Naive B cell (primary cell): Measurements from ENCODE around the gene HTT. TPM values are rescaled to one million over a fixed set of nuclear protein-coding genes. Genes with fewer than 3 reads are reported as not detected.

ENCODE experiments used
- ATAC-seq, 2 donors: fragments of 150-1000 bp; cut with Tn5 transposase; 2 replicates each; pipeline ENCODE4 v1.10.0; 2021; ENCODE audit warnings: low read depth in 2 of 2, mild to moderate bottlenecking in 2 of 2, moderate library complexity in 2 of 2
- DNase-seq: peaks from one replicate; pipeline ENCODE4 v3.0.0; 2022
- H3K27ac Mint-ChIP-seq, 6 donors: one replicate each; pipeline ENCODE4 v1.8.0; 2020 to 2022; ENCODE audit warnings: mild to moderate bottlenecking in 6 of 6, mixed read lengths in 6 of 6, moderate library complexity in 5 of 6, inconsistent platforms in 2 of 6
- H3K27me3 Mint-ChIP-seq, 3 donors: one replicate each; pipeline ENCODE4 v1.8.0; 2021 to 2022; ENCODE audit warnings: mixed read lengths in 3 of 3, mild to moderate bottlenecking in 1 of 3
- H3K36me3 Mint-ChIP-seq, 2 donors: one replicate each; pipeline ENCODE4 v1.8.0; 2020 to 2022; ENCODE audit warnings: mixed read lengths in 2 of 2, inconsistent platforms in 1 of 2, mild to moderate bottlenecking in 1 of 2
- H3K4me1 Mint-ChIP-seq, 3 donors: one replicate each; pipeline ENCODE4 v1.8.0; 2020 to 2022; ENCODE audit warnings: mixed read lengths in 3 of 3, inconsistent platforms in 1 of 3, mild to moderate bottlenecking in 1 of 3, moderate library complexity in 1 of 3
- H3K4me3 Mint-ChIP-seq, 8 donors: one replicate each; pipeline ENCODE4 v1.8.0; 2020 to 2022; ENCODE audit warnings: mild to moderate bottlenecking in 8 of 8, mixed read lengths in 8 of 8, moderate library complexity in 8 of 8, inconsistent platforms in 2 of 8
- H3K9me3 Mint-ChIP-seq, 7 donors: one replicate each; pipeline ENCODE4 v1.8.0; 2020 to 2022; ENCODE audit warnings: mixed read lengths in 7 of 7, mild to moderate bottlenecking in 5 of 7, inconsistent platforms in 2 of 7, moderate library complexity in 1 of 7
- polyA plus RNA-seq, 6 donors: library from polyadenylated mRNA; unstranded; fragments of 300-500 nt; fragmentation: Illumina TruSeq; gene quantifications; one replicate each; pipeline ENCODE4 v1.2.3, GENCODE V29; 2021; ENCODE audit warnings: low read depth in 6 of 6

Gene HTT
- polyA plus RNA-seq, 6 donors from 2014 or later = 8.7 to 15.4 (median 11.0) TPM

GRCh38 chr4:3250956-3251690 is 176.6 kb downstream of the HTT start:
- H3K9me3 Mint-ChIP-seq = no peaks in the 10 kb centered on the region
- no peaks in the 10 kb centered on the region for H3K36me3 Mint-ChIP-seq
- no peaks in the 10 kb centered on the region for H3K4me1 Mint-ChIP-seq
- no peaks in the 10 kb centered on the region for H3K27me3 Mint-ChIP-seq
- ATAC-seq = no peak
- no peak overlapping the region for H3K27ac Mint-ChIP-seq
- no peak overlapping the region for H3K4me3 Mint-ChIP-seq
- no peak for DNase-seq

DNA sequence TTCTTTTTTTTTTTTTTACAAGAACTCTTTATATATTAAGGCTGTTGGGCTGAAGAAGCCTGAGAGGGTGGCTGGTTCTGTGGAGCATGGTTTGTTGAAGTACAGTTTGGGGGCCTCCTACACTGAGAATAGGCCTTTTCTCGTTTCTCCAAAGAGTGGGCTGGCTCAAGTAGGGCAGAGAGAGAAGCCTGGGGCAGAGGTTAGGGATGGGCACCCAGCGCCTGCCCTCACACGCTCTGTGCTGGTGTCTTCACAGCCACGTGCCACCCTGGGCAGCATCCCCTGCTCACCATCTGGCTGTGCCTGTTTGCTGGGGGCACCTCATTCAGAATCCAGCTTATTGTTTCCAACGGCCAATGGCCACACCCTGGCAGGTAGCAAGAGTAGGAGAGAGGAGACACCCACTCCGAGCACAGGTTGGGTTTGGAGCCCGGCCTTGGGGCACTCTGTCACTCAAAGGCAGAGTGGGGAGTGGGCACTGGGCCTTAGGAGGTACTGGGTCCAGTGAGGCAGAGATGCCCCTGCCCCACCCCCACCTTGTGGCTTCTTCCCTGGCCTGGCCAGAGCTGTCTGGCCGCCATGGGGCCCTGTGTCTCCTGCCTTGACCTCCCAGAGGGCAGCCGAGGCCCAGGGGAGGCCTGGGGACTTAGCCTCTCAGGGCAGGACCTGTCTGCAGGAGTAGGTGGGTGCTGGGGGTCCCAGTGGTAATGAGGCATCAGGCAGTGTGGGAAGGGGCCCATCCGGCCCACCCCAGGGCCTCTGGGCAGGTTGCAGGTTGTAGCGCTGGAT is 177.4 kb downstream of the HTT start:
- Mint-ChIP-seq H3K27me3 (no peaks in the 10 kb centered on the region), H3K9me3 (no peaks in the 10 kb centered on the region), H3K36me3 (no peaks in the 10 kb centered on the region), H3K4me1 (peaks cover 2 to 4% (median 4%) of the 10 kb centered on the region in 3 donors), H3K4me3 (no peak overlapping the region), H3K27ac (peak overlapping the region in 1 of 6 donors; percentile 90)
- DNase-seq (no peak), ATAC-seq (no peak)

DNA sequence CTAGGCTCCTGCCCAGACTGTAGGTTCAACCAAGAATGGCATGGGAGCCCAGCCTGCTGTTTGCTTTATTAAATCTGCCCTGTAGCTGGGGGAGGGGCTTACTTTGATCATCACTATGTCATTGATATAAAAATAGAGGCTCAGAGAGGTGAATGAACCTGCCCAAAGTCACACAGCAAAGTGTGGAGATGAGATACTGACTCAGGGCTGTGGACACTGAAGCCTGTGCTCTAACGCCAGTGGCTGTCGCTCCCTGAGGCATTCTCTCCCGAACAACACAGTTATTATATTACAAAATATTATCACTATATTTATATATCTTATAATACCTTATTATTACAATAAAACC is 178.0 kb downstream of the HTT start:
- no peaks in the 10 kb centered on the region for H3K27me3 Mint-ChIP-seq
- DNase-seq = no peak
- no peak overlapping the region for H3K27ac Mint-ChIP-seq
- ATAC-seq = no peak
- no peaks in the 10 kb centered on the region for H3K9me3 Mint-ChIP-seq
- no peak overlapping the region for H3K4me3 Mint-ChIP-seq
- H3K36me3 Mint-ChIP-seq = no peaks in the 10 kb centered on the region
- H3K4me1 Mint-ChIP-seq = peaks cover 4 to 7% (median 7%) of the 10 kb centered on the region in 3 donors

GRCh38 chr4:3252831-3253641 is 178.6 kb downstream of the HTT start:
- ATAC-seq = no peak
- Mint-ChIP-seq H3K4me1 (peaks cover 6 to 12% (median 8%) of the 10 kb centered on the region in 3 donors), H3K4me3 (no peak overlapping the region), H3K27ac (no peak overlapping the region), H3K9me3 (no peaks in the 10 kb centered on the region), H3K27me3 (no peaks in the 10 kb centered on the region), H3K36me3 (no peaks in the 10 kb centered on the region)
- DNase-seq = no peak

GRCh38 chr4:3253808-3254207 is 179.3 kb downstream of the HTT start:
- Mint-ChIP-seq H3K27ac (peak overlapping the region in 1 of 6 donors; percentile 33), H3K9me3 (no peaks in the 10 kb centered on the region), H3K36me3 (no peaks in the 10 kb centered on the region), H3K27me3 (no peaks in the 10 kb centered on the region), H3K4me1 (peaks cover 9 to 13% (median 12%) of the 10 kb centered on the region in 3 donors), H3K4me3 (no peak overlapping the region)
- DNase-seq = no peak
- no peak for ATAC-seq

DNA sequence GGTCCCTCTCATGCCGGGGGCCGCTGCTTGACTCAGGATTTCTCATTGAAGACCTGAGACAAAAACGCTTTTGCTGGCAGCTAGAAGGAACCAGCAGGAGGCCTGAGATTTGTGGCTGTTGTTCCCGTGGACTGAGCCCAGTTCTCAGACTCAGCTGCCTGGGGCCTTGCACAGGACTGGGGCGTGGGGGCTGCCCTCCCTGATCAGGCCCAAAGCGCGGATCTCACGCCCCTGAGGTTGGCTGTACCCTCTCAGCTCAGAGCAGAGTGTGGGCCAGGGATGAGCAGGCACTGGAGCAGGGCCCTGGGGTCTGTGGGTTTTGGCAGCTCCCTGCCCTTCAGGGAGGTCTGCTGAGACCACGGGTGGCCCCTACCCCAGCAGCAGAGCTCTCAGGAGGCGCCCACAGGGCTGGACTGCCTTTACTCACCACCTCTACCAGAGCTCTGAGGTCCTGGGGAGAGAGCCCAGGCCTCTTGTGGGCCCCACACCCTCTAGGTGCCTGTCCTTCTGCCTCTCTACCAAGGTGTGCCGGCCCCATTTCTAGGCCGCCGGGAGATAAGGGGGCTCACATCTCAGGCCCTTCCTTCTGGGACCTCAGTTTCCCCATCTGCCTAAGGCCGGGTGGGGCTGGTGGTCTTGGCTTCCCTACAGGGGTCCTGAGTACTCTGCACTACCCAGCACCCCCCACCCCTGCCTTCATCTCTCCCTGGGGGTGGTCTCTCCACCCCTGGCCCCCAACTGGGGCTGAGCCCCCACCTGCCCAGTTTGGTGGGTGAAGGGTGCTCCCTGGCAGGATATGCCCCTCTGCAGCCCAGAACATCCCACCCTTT is 180.0 kb downstream of the HTT start:
- H3K4me1 Mint-ChIP-seq = peaks cover 9 to 13% (median 12%) of the 10 kb centered on the region in 3 donors
- no peak for DNase-seq

GRCh38 chr4:3255611-3256186 is 181.2 kb downstream of the HTT start:
- Mint-ChIP-seq H3K4me1 (peaks cover 9 to 13% (median 12%) of the 10 kb centered on the region in 3 donors), H3K36me3 (no peaks in the 10 kb centered on the region), H3K9me3 (no peaks in the 10 kb centered on the region), H3K27ac (no peak overlapping the region), H3K4me3 (no peak overlapping the region), H3K27me3 (no peaks in the 10 kb centered on the region)
- no peak for DNase-seq
- no peak for ATAC-seq

More for the DNA sequence above, 180.0 kb downstream of the HTT start:
- Mint-ChIP-seq H3K27me3 (no peaks in the 10 kb centered on the region), H3K36me3 (no peaks in the 10 kb centered on the region), H3K27ac (no peak overlapping the region), H3K9me3 (no peaks in the 10 kb centered on the region), H3K4me3 (no peak overlapping the region)
- ATAC-seq = no peak

- no peaks in the 10 kb centered on the region for H3K36me3 Mint-ChIP-seq
- peak overlapping the region in 1 of 8 donors; percentile 29 for H3K4me3 Mint-ChIP-seq
- no peak overlapping the region for H3K27ac Mint-ChIP-seq
- peaks cover 9 to 13% (median 12%) of the 10 kb centered on the region in 3 donors for H3K4me1 Mint-ChIP-seq
- H3K27me3 Mint-ChIP-seq = no peaks in the 10 kb centered on the region
- no peaks in the 10 kb centered on the region for H3K9me3 Mint-ChIP-seq
- DNase-seq (no peak), ATAC-seq (no peak)
Observed at GRCh38 chr4:3256230-3257102, 182.0 kb downstream of the HTT start.

- Mint-ChIP-seq H3K27ac (peak overlapping the region in 1 of 6 donors; percentile 72), H3K4me3 (peak overlapping the region in 1 of 8 donors; percentile 45), H3K9me3 (no peaks in the 10 kb centered on the region), H3K4me1 (peaks cover 9 to 13% (median 12%) of the 10 kb centered on the region in 3 donors), H3K36me3 (no peaks in the 10 kb centered on the region), H3K27me3 (no peaks in the 10 kb centered on the region)
- ATAC-seq (peak in 1 of 2 donors; percentile 27), DNase-seq (no peak)
Observed at GRCh38 chr4:3257103-3257555, 182.6 kb downstream of the HTT start.

DNA sequence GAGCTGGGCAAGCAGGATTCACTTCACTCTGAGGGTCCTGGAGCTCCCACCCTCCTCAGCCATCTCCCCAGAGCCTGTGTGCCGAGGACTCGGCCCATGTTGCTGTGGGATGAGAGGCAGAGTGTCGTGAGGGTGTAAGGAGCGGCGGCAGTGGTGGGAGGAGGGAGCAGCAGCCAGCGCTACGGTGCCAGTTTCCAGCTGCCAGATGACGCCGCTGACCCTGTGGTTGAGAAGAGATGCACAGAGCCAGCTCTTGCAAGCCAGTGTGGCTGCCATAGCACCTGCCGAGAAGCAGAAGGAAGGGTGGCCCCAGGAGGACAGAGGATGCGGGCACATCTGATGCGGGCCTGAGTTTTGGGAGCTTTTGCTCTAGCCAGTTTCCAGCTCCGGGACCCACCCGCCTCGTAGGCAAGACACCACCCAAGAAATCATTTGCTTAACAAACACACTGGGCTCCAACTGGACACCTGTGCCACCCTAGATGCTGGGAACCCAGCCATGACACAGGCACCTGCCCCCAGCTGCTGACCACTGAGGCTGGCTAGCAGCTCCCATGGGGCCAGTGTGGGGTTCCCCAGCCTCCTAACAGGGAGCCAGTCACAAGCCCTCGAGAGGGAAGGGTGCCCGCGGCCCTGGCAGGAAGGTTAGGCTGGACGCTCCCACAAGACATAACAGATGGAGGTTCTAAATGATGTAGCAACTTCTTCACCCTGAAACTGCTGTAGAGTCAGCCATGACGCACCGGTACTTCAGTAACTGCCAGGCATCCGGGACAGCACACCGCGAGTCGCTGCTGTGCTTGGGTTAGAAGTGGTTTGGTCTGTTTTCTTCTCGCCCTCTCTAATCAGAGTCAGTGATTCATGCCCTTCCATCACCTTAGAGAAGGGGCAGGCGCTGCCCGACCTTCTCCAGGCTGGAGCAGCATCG is 183.3 kb downstream of the HTT start:
- Mint-ChIP-seq H3K27me3 (peaks cover 0 to 3% (median 0%) of the 10 kb centered on the region in 3 donors), H3K36me3 (no peaks in the 10 kb centered on the region), H3K4me1 (peaks cover 9 to 13% (median 12%) of the 10 kb centered on the region in 3 donors), H3K9me3 (no peaks in the 10 kb centered on the region), H3K4me3 (peak overlapping the region in 2 of 8 donors; percentile 45 to 57), H3K27ac (peak overlapping the region in 1 of 6 donors; percentile 69)
- no peak for DNase-seq
- ATAC-seq = peak; percentile 64 to 69
